OCI-LY3 (cell line): ENCODE results near the gene MTUS2.

Experiments
- CTCF ChIP-seq: fragments of 200-600, 300-600 bp; sonication (generic); IDR thresholded peaks from 2 replicates; pipeline ENCODE4 v1.5.1; 2014; ENCODE audit warnings: antibody characterized with exemption, low read length, low read depth
- EZH2phosphoT487 ChIP-seq: fragments of 200-600 bp; shearing (Covaris generic); IDR thresholded peaks from 2 replicates; pipeline ENCODE4 v1.6.1; 2018; ENCODE audit warnings: antibody characterized with exemption, mixed run types, low read depth

- TF ChIP-seq CTCF (no peak), EZH2phosphoT487 (no peak)
These were observed 713.9 kb downstream of the MTUS2 start for GRCh38 chr13:29534083-29534482.
